Panc1 (cell line): ENCODE data around the gene KIAA1671. TPM values are rescaled to one million over a fixed set of nuclear protein-coding genes. Genes with fewer than 3 reads are reported as not detected.

Experiments used
- ATAC-seq: fragments of 200-7000 bp; cut with Tn5 transposase; 2 replicates; pipeline ENCODE4 v1.9.1; 2020; ENCODE audit warnings: mild to moderate bottlenecking, moderate library complexity
- BruUV-seq: library from RNA; stranded (reverse); fragments of 400-500 nt; replicated peaks from 2 replicates; lab custom pipeline; 2021; lab: Mats Ljungman, UMichigan
- CTCF ChIA-PET: fragments of 300-600 bp; sonication (Branson Sonifier 250); formaldehyde crosslinking; loops from one replicate; lab custom pipeline; 2022; ENCODE audit warnings: antibody characterized with exemption; lab: Charles Lee
- POLR2A ChIA-PET: fragments of 300-600 bp; sonication (Branson Sonifier 250); formaldehyde crosslinking; loops from one replicate; lab custom pipeline; 2022; ENCODE audit warnings: antibody characterized with exemption; lab: Charles Lee
- DNase-seq: peaks from one replicate; pipeline ENCODE4 v3.0.0-alpha.2; 2010; ENCODE audit warnings: low read depth, low spot score
- H3K27ac ChIP-seq: 2 replicates; pipeline ENCODE4 v1.5.1; 2011; ENCODE audit warnings: mild to moderate bottlenecking, low read length, inconsistent platforms
- H3K27me3 ChIP-seq: fragments of 200-500 bp; sonication (Bioruptor generic); 2 replicates; pipeline ENCODE4 v1.6.0; 2014; ENCODE audit warnings: low read length, inconsistent platforms; ENCODE audit not compliant: control insufficient read depth, insufficient read depth
- H3K36me3 ChIP-seq: fragments of 200-500 bp; sonication (Bioruptor generic); 2 replicates; pipeline ENCODE4 v1.5.1; 2014; ENCODE audit warnings: inconsistent platforms, mild to moderate bottlenecking, low read length, moderate library complexity; ENCODE audit not compliant: control insufficient read depth, insufficient read depth
- H3K4me1 ChIP-seq: 2 replicates; pipeline ENCODE4 v1.5.1; 2011; ENCODE audit warnings: inconsistent platforms, mild to moderate bottlenecking, low read length, moderate library complexity; ENCODE audit not compliant: control insufficient read depth, insufficient read depth
- H3K4me3 ChIP-seq, 2 experiments: 2 replicates each; pipeline ENCODE4 v1.5.1; 2011 to 2012; ENCODE audit warnings: low read depth in 2 of 2, low read length in 2 of 2, mild to moderate bottlenecking in 2 of 2, inconsistent platforms in 1 of 2, moderate library complexity in 1 of 2
- H3K9me3 ChIP-seq: fragments of 200-500 bp; sonication (Bioruptor generic); 2 replicates; pipeline ENCODE4 v1.5.1; 2014; ENCODE audit warnings: low read depth, mild to moderate bottlenecking, inconsistent platforms, low read length, moderate library complexity; ENCODE audit not compliant: control insufficient read depth, insufficient read depth
- POLR2AphosphoS5 ChIP-seq: IDR thresholded peaks from 2 replicates; pipeline ENCODE4 v1.6.1; 2012; ENCODE audit warnings: mild to moderate bottlenecking, low read depth, low read length, moderate library complexity
- SIN3A ChIP-seq: IDR thresholded peaks from 2 replicates; pipeline ENCODE4 v1.6.1; 2012; ENCODE audit warnings: low read depth, mild to moderate bottlenecking, low read length, moderate library complexity, borderline replicate concordance; ENCODE audit not compliant: insufficient read depth
- TCF7L2 ChIP-seq: IDR thresholded peaks from 2 replicates; pipeline ENCODE4 v1.6.1; 2011; ENCODE audit warnings: mild to moderate bottlenecking, low read depth, low read length, inconsistent platforms
- in situ Hi-C: cut with HindIII; loops from 2 replicates; pipeline ENCODE4 v1.10.0; 2016; ENCODE audit warnings: low sequenced_read_pairs, low pct_unique_long_range_greater_than_20kb
- intact Hi-C: fragments of 100-400 bp; cut with micrococcal nuclease; formaldehyde crosslinking; loops from one replicate; pipeline ENCODE4 v1.10.0; 2022; ENCODE audit not compliant: unreplicated experiment
- total RNA-seq: library from RNA; stranded (reverse); gene quantifications from one replicate; pipeline ENCODE4 v1.2.1, GENCODE V29; 2021; ENCODE audit not compliant: unreplicated experiment
- TF ChIP-seq, protein P1 (sequence below), 2 experiments: IDR thresholded peaks; 2 replicates each; pipeline ENCODE4 v1.6.1; 2011 to 2012; ENCODE audit warnings: low read depth in 2 of 2, control low read depth in 1 of 2, low read length in 1 of 2, mild to moderate bottlenecking in 1 of 2, moderate library complexity in 1 of 2; ENCODE audit not compliant: insufficient read depth in 1 of 2
- TF ChIP-seq, protein P2 (sequence below): fragments of 450-650 bp; IDR thresholded peaks from 2 replicates; pipeline ENCODE4 v1.5.1; 2017; ENCODE audit warnings: mild to moderate bottlenecking

The KIAA1671 gene
- total RNA-seq, 1 experiment from 2014 or later = 48.1 TPM

GRCh38 chr22:25109878-25110595 lies 157.5 kb downstream of the KIAA1671 start:
- no peak overlapping the region; a peak in 1 of 4 replicates for H3K4me3 ChIP-seq
- intact Hi-C loops = no loop called here
- H3K27ac ChIP-seq = no peak overlapping the region
- in situ Hi-C loops = no loop called here
- peaks cover 9% of the 10 kb centered on the region for H3K4me1 ChIP-seq
- no peaks in the 10 kb centered on the region for H3K9me3 ChIP-seq
- peak; percentile 6; the same call in 1 of the 2 replicates for ATAC-seq
- H3K27me3 ChIP-seq = no peaks in the 10 kb centered on the region
- BruUV-seq = no TSS peak
- no peak for DNase-seq
- CTCF ChIA-PET = no interaction called here
- POLR2A ChIA-PET = interaction anchor here (0.6 kb wide), 1 partner anchor 12 kb away, joined by 3 read pairs; no protein-coding TSS in a partner anchor
- no peak for TF ChIP-seq POLR2AphosphoS5
- TF ChIP-seq SIN3A = no peak
- TF ChIP-seq, protein P1, sequence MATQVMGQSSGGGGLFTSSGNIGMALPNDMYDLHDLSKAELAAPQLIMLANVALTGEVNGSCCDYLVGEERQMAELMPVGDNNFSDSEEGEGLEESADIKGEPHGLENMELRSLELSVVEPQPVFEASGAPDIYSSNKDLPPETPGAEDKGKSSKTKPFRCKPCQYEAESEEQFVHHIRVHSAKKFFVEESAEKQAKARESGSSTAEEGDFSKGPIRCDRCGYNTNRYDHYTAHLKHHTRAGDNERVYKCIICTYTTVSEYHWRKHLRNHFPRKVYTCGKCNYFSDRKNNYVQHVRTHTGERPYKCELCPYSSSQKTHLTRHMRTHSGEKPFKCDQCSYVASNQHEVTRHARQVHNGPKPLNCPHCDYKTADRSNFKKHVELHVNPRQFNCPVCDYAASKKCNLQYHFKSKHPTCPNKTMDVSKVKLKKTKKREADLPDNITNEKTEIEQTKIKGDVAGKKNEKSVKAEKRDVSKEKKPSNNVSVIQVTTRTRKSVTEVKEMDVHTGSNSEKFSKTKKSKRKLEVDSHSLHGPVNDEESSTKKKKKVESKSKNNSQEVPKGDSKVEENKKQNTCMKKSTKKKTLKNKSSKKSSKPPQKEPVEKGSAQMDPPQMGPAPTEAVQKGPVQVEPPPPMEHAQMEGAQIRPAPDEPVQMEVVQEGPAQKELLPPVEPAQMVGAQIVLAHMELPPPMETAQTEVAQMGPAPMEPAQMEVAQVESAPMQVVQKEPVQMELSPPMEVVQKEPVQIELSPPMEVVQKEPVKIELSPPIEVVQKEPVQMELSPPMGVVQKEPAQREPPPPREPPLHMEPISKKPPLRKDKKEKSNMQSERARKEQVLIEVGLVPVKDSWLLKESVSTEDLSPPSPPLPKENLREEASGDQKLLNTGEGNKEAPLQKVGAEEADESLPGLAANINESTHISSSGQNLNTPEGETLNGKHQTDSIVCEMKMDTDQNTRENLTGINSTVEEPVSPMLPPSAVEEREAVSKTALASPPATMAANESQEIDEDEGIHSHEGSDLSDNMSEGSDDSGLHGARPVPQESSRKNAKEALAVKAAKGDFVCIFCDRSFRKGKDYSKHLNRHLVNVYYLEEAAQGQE (IDR thresholded peaks at IDR 0.05; ENCODE audit: insufficient read depth in 1 of 2, low read depth in 2 of 2, low read length in 1 of 2) = no peak
- TF ChIP-seq, protein P2, sequence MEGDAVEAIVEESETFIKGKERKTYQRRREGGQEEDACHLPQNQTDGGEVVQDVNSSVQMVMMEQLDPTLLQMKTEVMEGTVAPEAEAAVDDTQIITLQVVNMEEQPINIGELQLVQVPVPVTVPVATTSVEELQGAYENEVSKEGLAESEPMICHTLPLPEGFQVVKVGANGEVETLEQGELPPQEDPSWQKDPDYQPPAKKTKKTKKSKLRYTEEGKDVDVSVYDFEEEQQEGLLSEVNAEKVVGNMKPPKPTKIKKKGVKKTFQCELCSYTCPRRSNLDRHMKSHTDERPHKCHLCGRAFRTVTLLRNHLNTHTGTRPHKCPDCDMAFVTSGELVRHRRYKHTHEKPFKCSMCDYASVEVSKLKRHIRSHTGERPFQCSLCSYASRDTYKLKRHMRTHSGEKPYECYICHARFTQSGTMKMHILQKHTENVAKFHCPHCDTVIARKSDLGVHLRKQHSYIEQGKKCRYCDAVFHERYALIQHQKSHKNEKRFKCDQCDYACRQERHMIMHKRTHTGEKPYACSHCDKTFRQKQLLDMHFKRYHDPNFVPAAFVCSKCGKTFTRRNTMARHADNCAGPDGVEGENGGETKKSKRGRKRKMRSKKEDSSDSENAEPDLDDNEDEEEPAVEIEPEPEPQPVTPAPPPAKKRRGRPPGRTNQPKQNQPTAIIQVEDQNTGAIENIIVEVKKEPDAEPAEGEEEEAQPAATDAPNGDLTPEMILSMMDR = no peak
- no peak for TF ChIP-seq TCF7L2
- H3K36me3 ChIP-seq = no peaks in the 10 kb centered on the region

GRCh38 chr22:25110596-25110845 lies 158.0 kb downstream of the KIAA1671 start:
- TF ChIP-seq SIN3A (no peak), POLR2AphosphoS5 (no peak), TCF7L2 (no peak)
- TF ChIP-seq, protein P1 (IDR thresholded peaks at IDR 0.05; ENCODE audit: insufficient read depth in 1 of 2, low read depth in 2 of 2, low read length in 1 of 2) = no peak
- TF ChIP-seq, protein P2 = no peak
- peaks cover 9% of the 10 kb centered on the region for H3K4me1 ChIP-seq
- ChIA-PET CTCF (no interaction called here), POLR2A (interaction anchor here (0.6 kb wide), 1 partner anchor 12 kb away, joined by 3 read pairs; no protein-coding TSS in a partner anchor)
- H3K9me3 ChIP-seq = no peaks in the 10 kb centered on the region
- BruUV-seq = no TSS peak
- intact Hi-C loops (no loop called here), in situ Hi-C loops (no loop called here)
- H3K27me3 ChIP-seq = no peaks in the 10 kb centered on the region
- H3K4me3 ChIP-seq = peak overlapping the region; percentile 42 to 64
- no peaks in the 10 kb centered on the region for H3K36me3 ChIP-seq
- H3K27ac ChIP-seq = peak overlapping the region; percentile 59; the same call in 1 of the 2 replicates
- ATAC-seq (no peak), DNase-seq (peak; percentile 2)
